HepG2 (cell line): Measurements from ENCODE around the gene ATP2C2.

Source experiments
- E2F1 ChIP-seq: sonication (generic); formaldehyde crosslinking; IDR thresholded peaks from 2 replicates; pipeline ENCODE4 v1.5.0; 2020; ENCODE audit warnings: missing genetic modification reagents
- GMEB2 ChIP-seq: IDR thresholded peaks from 2 replicates; pipeline ENCODE4 v1.6.1; 2016; ENCODE audit warnings: missing biosample characterization, missing genetic modification reagents, low read depth
- MAFG ChIP-seq: sonication (generic); formaldehyde crosslinking; IDR thresholded peaks from 2 replicates; pipeline ENCODE4 v1.5.1; 2020; ENCODE audit warnings: mild to moderate bottlenecking, missing genetic modification reagents
- NR2C2 ChIP-seq: sonication (generic); formaldehyde crosslinking; IDR thresholded peaks from 2 replicates; pipeline ENCODE4 v1.4.0; 2020; ENCODE audit warnings: missing genetic modification reagents, mild to moderate bottlenecking, moderate library complexity, borderline replicate concordance
- RAD21 ChIP-seq: fragments of 450-650 bp; formaldehyde crosslinking; IDR thresholded peaks from 2 replicates; pipeline ENCODE4 v1.5.0; 2020; ENCODE audit warnings: mild to moderate bottlenecking
- ZNF234 ChIP-seq: sonication (generic); formaldehyde crosslinking; conservative IDR thresholded peaks from 2 replicates; pipeline ENCODE4 v1.5.1; 2020; ENCODE audit warnings: mild to moderate bottlenecking, missing genetic modification reagents
- ZNF460 ChIP-seq: sonication (generic); formaldehyde crosslinking; IDR thresholded peaks from 2 replicates; pipeline ENCODE4 v1.5.1; 2020; ENCODE audit warnings: missing genetic modification reagents, mild to moderate bottlenecking, borderline replicate concordance
- TF ChIP-seq, protein P1 (sequence below): sonication (generic); formaldehyde crosslinking; IDR thresholded peaks from 2 replicates; pipeline ENCODE4 v1.9.0; 2021; ENCODE audit warnings: missing genetic modification reagents, borderline replicate concordance

DNA sequence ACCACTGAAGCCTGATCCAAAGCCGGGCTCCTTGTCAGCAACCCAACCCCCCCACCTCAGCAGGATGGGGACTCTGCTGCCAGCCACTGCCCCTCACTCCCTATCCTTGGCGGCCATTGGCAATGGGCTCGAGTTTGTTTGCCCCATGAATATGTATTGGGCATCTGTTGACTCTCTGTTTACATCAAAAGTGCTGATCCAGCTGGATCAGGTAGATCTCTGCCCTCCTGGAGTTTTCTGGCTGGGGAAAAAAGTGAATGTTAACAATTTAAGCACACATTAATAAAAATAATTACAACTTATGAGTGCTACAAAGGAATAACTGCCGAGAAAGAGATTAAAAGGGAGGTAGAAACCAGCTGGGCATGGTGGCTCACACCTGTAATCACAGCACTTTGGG is 62.5 kb downstream of the ATP2C2 start:
- no peak for TF ChIP-seq NR2C2 (CRISPR knock-in tag)
- no peak for TF ChIP-seq ZNF234 (CRISPR knock-in tag)
- no peak for TF ChIP-seq E2F1
- no peak for TF ChIP-seq MAFG (CRISPR knock-in tag)
- no peak for TF ChIP-seq ZNF460 (CRISPR knock-in tag)
- TF ChIP-seq GMEB2 (CRISPR knock-in tag) = no peak
- TF ChIP-seq, protein P1, sequence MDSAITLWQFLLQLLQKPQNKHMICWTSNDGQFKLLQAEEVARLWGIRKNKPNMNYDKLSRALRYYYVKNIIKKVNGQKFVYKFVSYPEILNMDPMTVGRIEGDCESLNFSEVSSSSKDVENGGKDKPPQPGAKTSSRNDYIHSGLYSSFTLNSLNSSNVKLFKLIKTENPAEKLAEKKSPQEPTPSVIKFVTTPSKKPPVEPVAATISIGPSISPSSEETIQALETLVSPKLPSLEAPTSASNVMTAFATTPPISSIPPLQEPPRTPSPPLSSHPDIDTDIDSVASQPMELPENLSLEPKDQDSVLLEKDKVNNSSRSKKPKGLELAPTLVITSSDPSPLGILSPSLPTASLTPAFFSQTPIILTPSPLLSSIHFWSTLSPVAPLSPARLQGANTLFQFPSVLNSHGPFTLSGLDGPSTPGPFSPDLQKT (CRISPR knock-in tag) = no peak
- TF ChIP-seq RAD21 (CRISPR knock-in tag) = no peak
